ENCODE measurements around the gene SLC25A24.
"Not testable (repeated sequence)": the region's sequence is repeated elsewhere in the genome, so short reads cannot be mapped to it uniquely, and the experiment has no call there.

DNA sequence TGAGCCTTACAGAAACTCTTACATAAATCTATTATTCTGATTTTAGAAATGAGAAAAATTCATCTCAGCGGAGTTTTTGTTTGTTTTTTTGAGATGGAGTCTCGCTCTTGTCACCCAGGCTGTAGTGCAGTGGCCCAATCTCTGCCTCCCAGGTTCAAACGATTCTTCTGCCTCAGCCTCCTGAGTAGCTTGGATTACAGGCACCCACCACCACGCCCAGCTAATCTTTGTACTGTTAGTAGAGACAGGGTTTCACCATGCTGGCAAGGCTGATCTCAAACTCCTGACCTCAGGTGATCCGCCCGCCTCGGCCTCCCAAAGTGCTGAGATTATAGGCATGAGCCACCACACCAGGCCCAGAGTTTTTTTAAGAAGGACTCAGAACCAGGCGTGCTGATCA lies 60.6 kb downstream of the SLC25A24 start:
- TF ChIP-seq, protein P1, sequence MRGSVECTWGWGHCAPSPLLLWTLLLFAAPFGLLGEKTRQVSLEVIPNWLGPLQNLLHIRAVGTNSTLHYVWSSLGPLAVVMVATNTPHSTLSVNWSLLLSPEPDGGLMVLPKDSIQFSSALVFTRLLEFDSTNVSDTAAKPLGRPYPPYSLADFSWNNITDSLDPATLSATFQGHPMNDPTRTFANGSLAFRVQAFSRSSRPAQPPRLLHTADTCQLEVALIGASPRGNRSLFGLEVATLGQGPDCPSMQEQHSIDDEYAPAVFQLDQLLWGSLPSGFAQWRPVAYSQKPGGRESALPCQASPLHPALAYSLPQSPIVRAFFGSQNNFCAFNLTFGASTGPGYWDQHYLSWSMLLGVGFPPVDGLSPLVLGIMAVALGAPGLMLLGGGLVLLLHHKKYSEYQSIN (CRISPR knock-in tag; IDR thresholded peaks at IDR 0.05; ENCODE audit: borderline replicate concordance) = not testable (repeated sequence)
- not testable (repeated sequence) for TF ChIP-seq RAD21 (CRISPR knock-in tag; IDR thresholded peaks at IDR 0.05); ZNF121 (CRISPR knock-in tag; IDR thresholded peaks at IDR 0.05); ZNF616 (CRISPR knock-in tag; IDR thresholded peaks at IDR 0.05; ENCODE audit: low read depth); RFX5 (IDR thresholded peaks at IDR 0.05; ENCODE audit: low read depth, low read length); MTA3 (CRISPR knock-in tag; IDR thresholded peaks at IDR 0.05); POLR2AphosphoS5 (IDR thresholded peaks at IDR 0.05; ENCODE audit: low read depth, low read length); ZNF761 (CRISPR knock-in tag; conservative IDR thresholded peaks at IDR 0.05); MZF1 (CRISPR knock-in tag; IDR thresholded peaks at IDR 0.05; ENCODE audit: borderline replicate concordance); ZNF589 (CRISPR knock-in tag; conservative IDR thresholded peaks at IDR 0.05); ZNF709 (CRISPR knock-in tag; IDR thresholded peaks at IDR 0.05); ZNF205 (CRISPR knock-in tag; IDR thresholded peaks at IDR 0.05); ZNF605 (CRISPR knock-in tag; IDR thresholded peaks at IDR 0.05)
- TF ChIP-seq, protein P2, sequence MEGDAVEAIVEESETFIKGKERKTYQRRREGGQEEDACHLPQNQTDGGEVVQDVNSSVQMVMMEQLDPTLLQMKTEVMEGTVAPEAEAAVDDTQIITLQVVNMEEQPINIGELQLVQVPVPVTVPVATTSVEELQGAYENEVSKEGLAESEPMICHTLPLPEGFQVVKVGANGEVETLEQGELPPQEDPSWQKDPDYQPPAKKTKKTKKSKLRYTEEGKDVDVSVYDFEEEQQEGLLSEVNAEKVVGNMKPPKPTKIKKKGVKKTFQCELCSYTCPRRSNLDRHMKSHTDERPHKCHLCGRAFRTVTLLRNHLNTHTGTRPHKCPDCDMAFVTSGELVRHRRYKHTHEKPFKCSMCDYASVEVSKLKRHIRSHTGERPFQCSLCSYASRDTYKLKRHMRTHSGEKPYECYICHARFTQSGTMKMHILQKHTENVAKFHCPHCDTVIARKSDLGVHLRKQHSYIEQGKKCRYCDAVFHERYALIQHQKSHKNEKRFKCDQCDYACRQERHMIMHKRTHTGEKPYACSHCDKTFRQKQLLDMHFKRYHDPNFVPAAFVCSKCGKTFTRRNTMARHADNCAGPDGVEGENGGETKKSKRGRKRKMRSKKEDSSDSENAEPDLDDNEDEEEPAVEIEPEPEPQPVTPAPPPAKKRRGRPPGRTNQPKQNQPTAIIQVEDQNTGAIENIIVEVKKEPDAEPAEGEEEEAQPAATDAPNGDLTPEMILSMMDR (CRISPR knock-in tag; IDR thresholded peaks at IDR 0.05) = not testable (repeated sequence)

Measured in HepG2 (cell line).